Suppressor macrophage treated with lipopolysaccharide for 4 hours (primary cell): ENCODE measurements around the gene LAMA5.

ENCODE experiments used
- DNase-seq: peaks from one replicate; pipeline ENCODE4 v3.0.0-alpha.2; 2020

LAMA5 gene

GRCh38 chr20:62326959-62327725 lies 40.0 kb downstream of the LAMA5 start:
- no peak for DNase-seq

DNA sequence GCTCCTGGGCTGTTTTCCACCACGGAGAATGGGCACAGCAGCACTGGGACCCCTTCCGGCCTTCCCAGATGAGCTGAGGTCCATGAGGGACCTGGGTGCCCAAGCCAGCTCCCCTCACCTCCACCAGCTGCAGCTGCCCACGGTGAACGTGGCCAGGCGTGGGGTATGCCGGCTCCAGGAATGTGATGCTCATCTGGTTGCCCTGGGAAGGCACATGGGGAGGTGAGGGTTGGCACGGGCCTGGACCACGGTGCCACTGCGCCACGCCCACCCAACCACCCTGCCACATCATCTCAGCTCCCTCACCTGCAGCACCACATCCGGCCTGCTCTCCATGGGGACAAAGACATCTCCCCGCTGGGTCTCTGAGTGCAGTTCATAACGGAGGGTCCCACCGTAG lies 40.6 kb downstream of the LAMA5 start:
- no peak for DNase-seq

DNA sequence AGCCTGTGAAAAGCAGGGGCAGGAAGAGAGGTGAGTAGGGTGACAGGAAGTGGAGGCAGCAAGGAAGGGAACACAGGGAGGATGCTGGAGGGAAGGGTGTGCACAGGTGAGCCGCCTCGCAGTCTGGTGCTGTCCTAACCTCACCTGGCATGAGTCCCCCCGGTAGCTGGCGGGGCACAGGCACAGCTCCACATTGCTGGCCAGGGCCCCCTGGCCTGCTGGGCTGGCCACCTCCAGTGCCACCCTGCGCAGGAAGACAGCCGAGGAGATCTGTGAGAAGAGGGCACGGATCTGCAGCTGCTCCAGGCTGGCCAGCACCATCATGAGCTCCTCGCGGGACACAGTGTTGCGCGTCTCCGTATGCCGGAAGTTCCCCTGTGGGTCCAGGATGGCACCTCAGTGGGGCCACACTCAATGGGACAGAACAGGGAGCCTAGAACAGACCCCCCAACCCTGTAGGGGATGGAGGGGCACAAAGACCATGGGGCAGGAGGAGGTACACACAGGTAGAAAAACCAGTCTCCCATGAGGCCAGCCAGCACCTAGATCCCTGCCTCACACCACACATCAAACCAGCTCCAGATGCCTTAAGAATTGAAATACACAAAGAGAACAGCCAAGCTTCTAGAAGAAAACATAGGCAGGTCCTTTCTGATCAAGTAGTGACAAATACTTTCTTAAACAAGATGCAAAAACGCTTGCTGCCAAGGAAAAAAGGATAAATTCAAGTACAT lies 41.8 kb downstream of the LAMA5 start:
- no peak for DNase-seq

DNA sequence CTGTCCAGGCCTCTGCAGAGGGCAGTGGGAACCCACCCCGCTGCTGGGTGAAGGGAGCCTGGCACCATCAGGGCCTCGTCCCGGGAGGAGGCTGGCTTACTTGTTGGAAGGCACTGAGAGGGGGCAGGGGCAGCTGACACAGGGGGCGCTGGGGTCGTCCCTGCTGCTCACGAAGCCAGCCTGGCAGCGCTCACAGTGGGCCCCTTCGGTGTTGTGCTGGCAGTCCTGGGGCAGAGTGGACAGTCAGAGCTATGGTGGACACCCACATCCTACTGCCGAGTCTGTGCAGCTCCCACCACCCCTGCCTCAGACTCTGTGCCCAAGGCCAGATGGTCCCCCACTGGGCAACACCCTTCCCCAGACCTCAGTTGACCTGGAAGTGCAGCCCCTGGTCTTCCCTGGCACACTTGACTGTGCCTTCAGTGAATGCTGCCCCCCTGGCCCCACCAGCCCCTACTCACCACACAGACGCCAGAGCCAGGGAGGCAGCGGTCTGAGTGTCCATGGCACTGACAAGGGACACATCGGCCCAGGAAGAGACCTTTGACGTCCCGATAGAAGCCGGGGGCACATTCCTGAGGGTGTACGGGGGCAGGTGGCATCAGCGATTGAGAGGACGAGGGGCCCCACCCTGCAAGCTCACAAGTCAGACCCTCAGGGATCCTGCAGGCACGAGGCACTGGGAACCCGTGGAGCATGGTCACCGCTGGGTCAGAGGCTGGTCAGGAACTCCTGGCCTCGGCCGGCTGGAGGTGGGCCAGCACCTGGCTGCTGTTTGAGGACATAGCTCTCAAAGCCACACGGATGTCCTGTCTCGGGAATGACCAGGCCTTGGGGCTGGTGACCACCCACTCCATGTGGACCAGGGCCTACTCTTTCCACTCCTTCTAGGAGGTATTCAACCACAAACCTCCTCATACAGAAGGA lies 42.9 kb downstream of the LAMA5 start:
- no peak for DNase-seq

- DNase-seq, result no peak
These were observed 43.7 kb downstream of the LAMA5 start for GRCh38 chr20:62323146-62323979.

DNA sequence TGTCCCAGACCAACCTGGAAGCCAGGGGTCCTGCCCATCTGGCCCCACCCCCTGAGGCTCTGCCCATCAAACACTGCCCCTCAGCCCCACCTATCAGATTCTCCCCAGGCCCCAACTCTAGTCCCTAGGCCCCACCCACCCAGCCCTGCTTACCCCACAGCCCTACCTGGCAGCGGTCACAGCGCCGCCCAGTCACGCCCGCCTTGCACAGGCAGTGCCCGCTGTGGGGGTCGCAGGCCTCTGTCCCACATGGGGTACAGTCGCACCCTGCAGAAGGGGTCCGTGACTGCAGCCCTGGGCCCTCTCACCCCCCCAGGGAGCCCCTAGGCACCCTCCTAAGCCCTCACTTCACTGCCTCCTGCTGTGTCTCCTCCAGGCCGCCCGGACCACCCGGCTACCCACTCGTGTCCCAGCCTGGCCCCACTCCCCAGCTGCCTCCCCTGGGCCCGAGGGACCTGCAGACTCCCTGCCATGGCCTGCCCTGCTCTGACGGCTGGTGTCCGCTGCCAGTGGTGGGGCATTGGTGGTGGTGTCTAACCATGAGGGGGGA lies 44.5 kb downstream of the LAMA5 start:
- DNase-seq, result no peak

DNA sequence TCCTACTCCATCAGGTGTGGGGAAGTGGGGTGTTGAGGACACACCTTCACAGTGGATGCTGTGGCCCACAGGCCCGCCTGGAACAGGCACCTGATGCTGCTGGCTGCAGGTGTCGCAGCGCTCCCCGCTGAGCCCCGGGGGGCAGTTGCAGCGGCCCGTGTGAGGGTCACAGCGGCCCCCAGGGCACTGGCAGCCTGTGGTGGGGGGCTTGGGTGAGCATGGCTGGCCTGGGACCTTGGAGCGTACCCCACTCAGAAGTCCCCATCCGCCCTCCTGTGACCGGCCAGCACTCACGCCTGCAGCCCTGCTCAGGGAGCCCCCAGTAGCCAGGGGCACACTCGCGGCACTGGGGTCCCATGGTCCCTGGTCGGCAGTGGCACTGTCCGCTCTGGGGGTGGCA lies 45.1 kb downstream of the LAMA5 start:
- DNase-seq, result no peak

- DNase-seq, result no peak
These were observed 45.6 kb downstream of the LAMA5 start for GRCh38 chr20:62321521-62321948.

- peak; percentile 4 for DNase-seq
These were observed 46.3 kb downstream of the LAMA5 start for GRCh38 chr20:62320581-62321354.

DNA sequence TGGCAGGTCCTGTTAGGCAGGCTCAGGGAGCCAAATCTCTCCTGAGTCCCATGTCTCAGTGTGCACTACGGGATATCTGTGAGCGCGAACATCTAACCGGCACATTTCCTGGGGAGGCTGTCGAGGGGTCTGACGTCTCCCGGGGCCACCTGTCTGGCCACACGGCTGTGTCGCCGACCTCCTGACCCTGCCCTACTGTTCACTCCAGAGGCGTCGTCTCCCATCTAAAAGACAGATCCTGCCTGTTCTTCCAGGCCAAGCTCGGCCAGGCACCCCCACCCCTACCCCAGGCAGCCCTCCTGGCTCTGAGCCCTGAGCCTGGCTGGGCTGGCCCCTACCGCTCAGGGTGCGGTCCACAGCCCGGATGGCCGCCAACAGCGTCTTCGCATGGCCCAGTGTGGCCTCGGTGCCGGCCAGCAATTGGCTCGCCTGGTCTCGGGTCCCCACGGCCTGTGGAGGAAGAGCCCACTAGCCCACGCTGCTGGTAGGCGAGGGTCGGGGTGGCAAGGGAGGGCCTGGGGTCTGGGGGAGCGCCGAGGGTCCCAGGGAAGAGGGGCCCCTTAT lies 47.7 kb downstream of the LAMA5 start:
- no peak for DNase-seq

DNA sequence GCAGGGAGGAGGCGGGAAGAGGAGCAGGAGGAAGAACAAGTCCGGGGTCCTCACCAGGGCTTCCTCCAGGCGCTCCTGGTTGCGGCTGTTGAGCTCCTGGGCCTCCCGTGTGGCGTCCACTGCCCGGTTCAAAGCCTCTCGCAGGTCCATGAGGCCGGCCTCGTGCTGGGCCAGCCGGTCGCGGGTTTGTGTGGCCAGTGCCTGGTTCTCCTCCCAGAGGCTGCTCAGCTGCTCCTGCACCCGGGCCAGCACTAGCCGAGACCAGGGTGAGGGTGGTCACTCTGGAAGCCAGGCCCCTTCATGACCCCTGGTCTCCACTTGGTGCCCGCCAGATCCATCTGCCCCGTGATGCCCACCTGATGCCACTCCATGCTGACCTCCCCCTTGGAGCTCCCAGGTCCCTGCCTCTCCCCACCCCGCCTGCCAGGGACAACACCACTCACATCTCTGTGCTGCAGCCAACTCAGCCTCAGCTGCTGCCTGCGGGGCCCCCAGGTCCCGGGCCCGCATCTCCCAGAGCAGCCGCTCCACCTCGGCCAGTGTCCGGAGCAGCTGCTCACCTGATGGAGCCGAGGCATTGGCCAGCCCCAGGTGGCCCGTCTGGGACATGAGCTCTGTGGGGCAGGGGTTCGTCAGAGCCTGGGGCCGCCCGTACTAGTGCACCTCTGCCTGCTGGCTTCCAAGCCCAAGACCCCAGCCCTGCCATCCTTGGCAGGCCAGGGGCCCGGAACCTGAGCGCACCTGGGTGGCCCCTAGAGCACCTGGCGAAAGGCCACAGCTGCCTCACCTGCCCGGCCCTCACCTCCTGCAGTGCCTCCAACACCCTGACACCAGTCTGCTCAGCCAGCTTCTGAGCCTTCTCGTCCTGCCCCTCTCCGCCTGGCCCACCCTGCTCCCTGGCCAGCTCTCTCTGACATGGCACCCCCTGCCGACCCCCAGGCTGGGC lies 48.4 kb downstream of the LAMA5 start:
- no peak for DNase-seq

- DNase-seq, result no peak
These were observed 49.9 kb downstream of the LAMA5 start for GRCh38 chr20:62317167-62317655.

GRCh38 chr20:62316331-62317166 lies 50.6 kb downstream of the LAMA5 start:
- DNase-seq, result no peak

DNA sequence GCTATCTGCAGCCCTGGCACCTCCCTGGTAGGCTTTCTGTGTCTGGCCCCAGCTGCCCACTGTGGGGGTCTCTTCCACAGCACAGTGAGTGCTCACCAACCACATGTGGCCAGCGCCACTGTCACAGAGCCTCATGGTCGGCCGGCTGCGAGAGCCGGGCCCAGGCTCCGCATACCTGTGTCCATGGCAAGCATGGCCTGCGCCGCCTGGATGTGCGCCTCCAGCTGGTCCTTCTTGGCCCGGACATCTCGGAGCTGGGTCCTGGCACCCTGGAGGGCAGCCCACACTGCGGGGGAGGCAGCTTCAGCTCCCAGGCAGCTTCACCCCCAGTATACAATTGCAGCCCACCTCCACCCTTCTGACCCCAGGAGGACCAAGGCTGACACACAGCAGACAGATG lies 51.3 kb downstream of the LAMA5 start:
- no peak for DNase-seq

DNA sequence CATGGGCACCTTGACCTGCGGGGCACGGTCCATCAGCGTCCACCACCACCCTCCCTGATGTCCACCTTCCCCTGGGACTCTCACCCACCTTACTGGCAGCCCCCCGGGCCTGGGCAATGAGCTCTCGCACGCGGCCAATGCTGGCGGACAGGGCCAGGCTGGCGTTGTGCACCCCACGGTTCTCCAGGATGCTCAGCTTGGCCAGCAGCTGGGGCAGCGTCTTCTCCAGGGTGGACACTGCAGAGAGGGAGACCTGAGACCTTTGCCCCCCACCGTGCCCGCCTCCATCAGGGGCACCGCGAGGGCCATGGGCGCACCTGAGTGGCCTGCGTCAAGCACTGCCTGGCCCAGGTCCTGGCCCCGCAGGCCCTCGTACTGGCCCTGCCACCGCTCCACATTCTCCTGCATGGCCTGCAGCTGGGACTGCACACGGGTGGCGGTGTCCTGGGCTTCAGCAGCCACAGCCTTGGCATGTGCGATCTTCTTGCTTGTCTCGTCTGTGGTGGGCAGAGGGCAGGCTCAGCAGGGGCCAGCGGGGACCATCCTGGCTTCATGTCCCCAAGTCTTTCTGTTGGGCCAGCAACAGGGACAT lies 52.3 kb downstream of the LAMA5 start:
- no peak for DNase-seq

- no peak for DNase-seq
These were observed 52.8 kb downstream of the LAMA5 start for GRCh38 chr20:62314339-62314638.

- no peak for DNase-seq
These were observed 53.4 kb downstream of the LAMA5 start for GRCh38 chr20:62313460-62314338.
